Stimulated activated CD8-positive, alpha-beta memory T cell treated with anti-CD3 and anti-CD28 coated beads, Interleukin-7, amount 100 ng/mL, for 48 hours (primary cell): ENCODE results near the gene PRKN.
"Not testable (repeated sequence)": the region's sequence is repeated elsewhere in the genome, so short reads cannot be mapped to it uniquely, and the experiment has no call there.

Experiments used
- DNase-seq, 2 donors: peaks; one replicate each; pipeline ENCODE4 v3.0.0-alpha.2; 2020; ENCODE audit warnings: low read depth in 1 of 2; ENCODE audit errors: extremely low read depth in 1 of 2

Gene PRKN

DNA sequence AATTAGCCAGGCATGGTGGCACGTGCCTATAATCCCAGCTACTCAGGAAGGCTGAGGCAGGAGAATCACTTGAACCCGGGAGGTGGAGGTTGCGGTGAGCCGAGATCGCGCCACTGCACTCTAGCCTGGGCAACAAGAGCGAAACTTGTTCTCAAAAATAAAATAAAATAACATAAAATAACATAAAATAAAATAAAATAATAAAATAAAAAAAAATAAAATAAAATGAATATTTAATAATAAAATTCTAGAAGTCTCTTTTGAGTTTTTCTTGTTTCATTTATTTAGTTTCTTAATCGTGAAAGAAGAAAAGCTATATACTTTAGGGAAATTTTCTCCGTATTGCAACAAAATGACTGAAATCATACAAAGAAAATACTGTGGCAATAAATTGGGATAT, 841.0 kb downstream of the PRKN start:
- not testable (repeated sequence) for DNase-seq

DNA sequence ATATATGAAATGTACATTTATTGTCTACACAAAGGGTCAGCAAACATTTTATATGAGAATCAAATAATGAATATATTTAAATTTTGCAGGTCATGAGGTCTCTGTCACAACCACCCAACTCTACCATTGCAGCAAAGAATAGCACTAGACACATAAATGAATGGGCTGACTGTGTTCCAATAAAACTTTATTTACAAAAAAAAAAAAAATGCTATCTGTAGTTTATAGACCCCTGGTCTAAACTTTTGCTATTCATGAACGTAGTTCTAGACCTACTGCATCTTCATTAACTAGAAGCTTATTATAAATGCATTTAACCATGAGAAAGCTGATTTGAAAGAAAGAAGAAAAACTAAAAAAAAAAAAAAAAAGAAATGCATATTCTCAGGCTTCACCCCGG, 842.8 kb downstream of the PRKN start:
- no peak for DNase-seq

DNA sequence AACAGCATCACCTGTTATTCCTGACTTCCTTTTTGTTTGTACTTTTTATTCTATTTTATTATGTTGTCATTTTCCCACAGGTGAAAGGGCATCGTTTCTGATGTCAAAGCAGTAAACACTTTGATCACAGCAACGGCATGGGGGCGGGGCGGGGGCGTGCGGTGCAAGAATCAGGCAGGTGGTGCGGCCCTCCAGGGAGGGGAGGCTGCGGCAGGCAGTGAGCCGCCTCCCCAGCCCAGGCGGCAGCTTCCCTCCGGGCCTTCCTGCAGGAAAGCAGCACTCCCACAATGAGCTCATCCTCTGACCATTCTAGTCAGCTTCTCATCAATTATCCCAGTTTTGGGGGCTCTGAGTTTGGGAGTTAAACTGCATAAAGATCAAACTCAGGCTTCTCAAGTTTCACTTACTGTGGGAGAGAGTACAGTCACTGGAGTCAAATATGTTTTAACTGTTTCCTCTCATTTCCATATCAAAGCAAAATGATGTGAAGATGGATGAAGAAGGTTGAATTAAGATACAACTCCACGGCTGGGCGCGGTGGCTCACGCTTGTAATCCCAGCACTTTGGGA, 845.3 kb downstream of the PRKN start:
- DNase-seq = no peak

DNA sequence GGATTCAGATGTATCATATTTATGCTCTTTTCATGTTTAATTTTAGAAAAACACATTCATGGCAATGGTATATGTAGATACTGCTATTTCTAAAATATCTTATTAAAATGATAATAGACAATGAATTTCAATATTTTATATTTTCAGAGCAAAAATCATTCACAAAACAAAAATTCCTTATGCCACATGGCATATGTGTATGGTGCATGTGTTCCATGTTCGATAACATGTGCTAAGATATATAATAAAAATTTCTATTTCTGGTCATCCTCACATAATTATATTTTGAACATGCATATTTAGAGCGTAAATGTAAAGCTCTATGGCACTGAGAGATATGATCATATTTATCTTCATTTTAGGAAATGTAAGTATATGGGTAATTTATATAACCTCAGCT, 847.5 kb downstream of the PRKN start:
- no peak for DNase-seq

DNA sequence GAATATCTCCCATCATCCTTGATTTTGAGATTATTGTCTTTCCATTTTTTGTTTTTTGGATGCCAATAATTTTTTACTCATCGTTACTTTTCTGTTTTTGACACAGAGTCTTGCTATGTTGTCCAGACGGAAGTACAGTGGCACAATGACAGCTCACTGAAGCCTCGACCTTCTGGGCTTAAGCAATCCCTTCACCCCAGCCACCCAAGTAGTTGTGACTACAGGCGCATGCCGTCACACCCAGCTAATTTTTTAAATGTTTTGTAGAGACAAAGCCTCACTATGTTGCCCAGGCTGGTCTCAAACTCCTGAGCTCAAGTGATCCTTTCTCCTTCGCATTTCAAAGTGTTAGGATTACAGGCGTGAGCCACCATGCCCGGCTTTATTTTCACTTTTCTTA, 851.3 kb downstream of the PRKN start:
- no peak for DNase-seq

DNA sequence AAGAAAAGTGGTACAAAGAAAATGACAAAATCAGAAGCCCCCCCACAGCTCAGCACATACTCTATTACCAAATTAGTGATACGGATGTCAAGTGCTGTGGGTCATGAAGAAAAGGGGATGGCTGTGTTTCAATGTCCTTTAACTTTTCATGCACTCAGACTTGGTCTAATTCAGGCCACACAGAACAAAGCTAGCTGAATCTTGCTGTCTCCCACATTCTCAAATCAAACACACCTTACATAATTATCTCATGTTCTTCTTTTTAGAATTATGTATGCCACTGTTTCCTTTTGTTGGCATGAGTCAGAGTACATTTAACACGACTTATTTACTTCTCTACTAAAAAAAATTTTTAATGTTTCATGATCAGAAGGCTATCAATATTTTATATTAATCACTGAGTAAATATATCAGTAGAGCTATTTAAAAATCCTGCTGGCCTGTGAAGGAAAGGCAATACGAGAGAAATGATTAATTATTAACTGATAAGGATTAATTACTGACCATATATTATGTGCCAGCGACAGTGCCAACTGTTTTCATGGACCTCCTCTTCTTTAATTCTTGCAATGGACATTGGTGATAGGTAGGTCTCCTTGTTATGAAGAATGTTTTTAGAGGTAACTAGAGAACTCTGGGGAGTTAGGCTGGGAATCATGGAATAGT, 857.2 kb downstream of the PRKN start:
- no peak for DNase-seq

DNA sequence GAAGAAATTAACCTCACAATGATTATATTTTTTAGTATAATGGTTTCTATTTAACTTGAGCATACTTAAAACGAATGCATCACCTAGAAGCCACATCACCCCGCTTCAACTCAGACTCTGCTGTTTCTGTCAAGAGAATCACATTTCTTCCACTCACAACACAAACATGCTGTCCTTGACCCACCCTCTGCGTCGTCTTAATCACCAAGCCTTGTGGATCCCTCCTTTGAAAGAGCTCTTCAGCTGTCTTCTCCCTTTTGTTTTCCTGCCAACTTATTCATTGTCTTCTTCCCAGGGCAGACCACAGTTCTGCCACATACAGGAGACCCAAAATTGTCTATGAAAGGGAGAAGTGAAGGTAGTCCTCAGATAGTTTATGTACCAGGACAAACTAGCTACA, 858.1 kb downstream of the PRKN start:
- DNase-seq = no peak

DNA sequence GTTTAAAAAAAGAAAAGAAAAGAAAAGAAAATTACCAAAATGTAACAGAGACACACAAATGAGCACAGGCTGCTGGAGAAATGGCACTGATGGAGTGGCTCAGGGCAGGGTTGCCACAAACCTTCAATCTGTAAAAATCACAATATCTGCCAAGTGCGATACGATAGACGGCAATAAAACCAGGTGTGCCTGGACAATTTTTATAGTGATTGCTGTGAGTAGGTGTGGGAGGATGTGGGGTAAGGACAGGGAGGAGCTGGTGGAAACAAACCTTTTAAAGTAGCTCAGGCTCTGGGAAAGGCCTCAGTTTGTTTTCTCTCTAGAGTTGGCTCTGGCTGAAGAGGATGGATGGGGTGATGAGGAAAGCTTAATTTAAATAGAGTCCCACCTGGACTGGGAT, 861.0 kb downstream of the PRKN start:
- no peak for DNase-seq

DNA sequence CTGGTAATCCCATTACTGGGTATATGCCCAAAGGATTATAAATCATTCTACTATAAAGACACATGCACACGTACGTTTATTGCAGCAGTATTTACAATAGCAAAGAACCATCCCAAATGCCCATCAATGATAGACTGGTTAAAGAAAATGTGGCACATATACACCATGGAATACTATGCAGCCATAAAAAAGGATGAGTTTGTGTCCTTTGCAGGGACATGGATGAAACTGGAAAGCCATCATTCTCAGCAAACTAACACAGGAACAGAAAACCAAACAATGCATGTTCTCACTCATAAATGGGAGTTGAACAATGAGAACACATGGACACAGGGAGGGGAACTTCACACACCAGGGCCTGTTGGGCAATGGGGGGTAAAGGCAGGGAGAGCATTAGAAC, 866.5 kb downstream of the PRKN start:
- not testable (repeated sequence) for DNase-seq

DNA sequence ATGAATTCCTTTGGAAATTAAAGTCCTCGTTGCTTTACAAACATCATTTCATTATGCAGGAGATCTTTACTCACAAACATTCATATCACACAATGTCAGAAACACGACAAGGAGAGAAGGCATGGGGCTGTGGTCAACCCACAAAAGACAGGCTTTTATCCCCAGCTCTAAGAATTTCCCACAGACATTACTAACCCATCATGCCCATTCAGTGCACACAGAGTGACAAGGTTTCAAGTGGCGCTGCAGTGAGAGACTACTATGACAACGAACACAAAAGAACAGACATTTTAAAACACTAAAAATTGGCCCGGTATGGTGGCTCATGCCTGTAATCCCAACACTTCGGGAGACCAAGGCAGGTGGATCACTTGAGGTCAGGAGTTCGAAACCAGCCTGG, 873.9 kb downstream of the PRKN start:
- no peak for DNase-seq

DNA sequence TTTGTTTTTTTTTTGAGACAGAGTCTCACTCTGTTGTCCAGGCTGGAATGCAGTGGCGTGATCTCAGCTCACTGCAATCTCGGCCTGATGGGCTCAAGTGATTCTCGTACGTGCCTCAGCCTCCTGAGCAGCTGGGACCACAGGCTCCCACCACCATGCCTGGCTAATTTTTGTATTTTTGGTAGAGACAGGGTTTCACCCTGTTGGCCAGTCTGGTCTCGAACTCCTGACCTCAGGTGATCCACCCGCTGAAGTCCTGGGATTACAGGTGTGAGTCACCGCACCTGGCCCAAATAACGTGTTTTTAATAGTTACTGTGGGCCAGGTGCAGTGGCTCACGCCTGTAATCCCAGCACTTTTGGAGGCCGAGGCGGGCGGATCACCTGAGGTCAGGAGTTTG, 876.1 kb downstream of the PRKN start:
- not testable (repeated sequence) for DNase-seq

DNA sequence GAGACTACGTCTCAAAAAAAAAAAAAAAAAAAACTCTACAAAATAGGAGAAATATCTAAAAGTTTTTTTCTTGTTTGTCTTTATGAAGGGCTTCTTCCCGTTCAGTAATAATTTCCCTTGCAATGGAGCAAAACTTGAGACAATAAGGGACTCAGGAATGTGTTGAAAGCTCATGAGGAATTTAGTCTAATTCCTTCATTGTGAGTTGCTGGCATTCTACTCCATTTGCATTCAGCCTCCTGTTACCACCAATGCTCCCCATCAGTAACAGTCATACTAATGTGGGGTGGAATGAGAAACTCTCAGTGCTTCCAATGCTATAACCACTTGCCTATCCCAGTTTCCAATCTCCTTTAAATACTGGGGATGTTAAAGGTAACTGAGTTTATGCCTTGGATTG, 877.0 kb downstream of the PRKN start:
- DNase-seq = no peak

DNA sequence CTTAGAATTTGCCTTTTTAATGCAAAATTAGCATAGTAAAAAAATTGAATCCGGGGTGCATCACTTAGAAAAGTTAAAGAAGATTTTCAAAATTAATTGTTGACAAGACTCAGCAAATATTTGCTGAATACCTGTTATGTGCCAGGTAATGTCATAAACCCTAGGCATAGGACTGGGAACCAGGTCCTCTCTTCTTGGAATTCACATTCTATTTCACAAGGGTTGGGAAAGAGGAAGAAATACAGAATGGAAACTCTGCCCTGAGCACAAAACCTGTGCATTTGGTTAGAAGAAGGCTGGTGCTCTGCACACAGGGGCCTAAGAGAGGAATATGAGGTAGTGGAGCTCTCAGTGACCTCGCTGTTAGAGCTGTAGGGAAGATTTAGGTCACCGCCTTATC, 879.9 kb downstream of the PRKN start:
- no peak for DNase-seq

DNA sequence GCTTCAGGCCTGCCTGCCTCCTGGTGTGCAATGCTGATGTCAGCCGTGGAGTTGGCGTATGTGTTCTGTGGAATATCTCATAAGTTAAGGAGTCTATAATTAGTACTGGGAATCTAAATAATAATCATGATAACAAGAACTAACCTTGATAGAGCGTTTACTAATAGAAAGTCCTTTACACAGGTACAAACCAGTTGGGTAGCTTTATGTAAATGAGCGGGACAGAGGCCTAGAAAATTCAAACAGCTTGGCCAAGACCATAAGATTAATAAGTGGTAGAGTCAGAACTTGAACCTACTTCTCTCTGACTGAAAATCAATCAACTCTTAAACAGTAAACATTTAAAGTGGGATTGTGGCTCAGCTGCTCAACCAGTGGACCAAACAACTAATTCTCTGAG, 882.8 kb downstream of the PRKN start:
- no peak for DNase-seq

DNA sequence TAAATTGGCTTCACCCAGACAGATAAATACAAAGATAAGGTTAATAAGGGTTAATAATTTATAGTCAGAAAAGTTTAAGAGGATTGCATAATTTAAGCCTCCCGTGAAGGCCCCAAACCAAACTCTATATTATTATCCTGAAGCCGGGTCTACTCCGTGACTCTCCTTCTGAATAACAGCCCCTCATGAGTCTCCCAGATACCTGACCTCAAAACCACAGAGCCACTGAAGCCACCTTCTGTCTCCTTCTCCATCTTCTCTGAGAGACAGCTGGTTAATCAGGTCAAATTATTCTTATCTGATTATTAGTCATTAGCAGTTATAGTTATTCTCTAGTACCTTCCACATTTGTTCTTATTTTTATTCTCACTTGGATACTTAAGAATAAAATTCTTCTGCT, 884.5 kb downstream of the PRKN start:
- DNase-seq = no peak

DNA sequence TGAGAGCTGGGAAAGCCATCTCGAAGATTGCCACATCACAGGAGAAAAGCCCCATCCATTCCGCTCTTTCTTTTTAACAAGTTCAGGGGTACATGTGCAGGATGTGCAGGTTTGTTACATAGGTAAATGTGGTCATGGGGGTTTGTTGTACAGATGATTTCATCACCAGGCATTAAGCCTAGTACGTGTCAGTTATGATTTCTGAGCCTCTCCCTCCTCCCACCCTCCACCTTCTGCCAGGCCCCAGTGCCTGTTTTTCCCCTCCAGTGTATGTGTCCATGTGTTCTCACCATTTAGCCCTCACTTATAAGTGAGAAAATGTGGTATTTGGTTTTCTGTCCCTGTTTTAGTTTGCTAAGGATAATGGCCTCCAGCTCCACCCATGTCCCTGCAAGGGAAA, 887.2 kb downstream of the PRKN start:
- no peak for DNase-seq

DNA sequence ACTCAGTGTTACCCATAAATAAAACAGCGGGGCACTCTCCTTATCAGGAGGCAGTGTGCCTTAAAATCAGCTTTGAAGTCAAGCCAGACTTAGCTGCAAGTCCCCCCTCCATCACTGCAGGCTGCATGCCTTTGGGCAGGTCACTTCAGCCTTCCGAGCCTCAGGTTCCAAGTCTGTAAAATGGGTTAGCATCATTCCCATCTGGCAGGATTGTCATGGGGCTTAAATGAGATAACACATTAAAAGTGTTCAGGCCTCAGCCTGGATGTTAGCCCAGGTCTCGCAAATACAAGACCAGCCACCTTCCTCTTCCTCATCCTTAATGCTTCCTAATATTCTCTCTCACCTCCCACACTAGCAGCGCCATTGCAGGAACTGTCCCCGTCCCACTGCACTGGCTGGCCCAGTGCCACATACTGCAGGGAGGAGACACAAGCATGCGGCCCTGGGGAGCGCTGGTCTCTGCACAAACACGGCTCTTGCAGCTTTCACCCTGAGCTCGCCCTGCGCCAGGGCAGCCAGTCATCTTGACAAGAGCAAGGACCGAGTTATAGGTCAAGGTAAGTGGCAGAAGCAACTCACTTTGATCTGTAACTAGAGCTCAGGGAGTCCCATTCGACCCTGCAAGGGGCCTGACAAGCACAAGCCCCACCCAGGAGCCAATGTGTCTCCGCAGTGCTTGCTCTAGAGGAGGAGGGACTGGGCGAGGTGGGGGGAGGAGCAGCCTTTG, 889.1 kb downstream of the PRKN start:
- DNase-seq = no peak

DNA sequence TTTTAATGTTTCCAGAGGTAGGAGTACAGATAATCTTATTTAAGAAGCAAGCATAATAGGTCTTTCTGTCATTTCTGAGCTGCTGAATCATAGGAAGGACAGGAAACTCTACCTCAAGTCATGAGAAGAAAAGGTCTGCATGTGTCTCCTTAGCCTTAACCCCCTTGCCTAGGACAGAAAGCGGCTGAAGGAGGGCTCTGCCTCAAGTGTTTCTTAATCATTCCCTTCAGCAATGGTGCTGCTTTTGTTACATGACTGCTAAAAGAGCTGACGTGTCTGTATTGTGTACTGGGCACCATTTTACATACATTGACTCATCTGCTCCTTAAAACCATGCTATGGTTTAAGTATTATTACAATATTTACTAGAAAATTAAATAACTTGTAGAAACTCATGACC, 889.7 kb downstream of the PRKN start:
- DNase-seq = no peak

DNA sequence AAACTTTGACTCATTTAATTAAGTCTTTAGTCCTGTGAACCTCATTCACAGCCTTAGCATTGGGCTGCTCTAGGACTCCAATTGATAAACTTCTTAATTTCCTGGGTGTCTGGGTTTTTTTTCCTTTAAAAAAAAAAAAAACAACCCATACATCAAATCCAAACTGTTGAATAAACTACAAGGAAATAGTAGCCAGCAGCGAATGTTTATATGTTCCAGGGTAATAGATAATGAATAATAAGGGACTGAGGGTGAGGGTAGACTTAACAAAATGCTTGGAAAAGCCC, 890.2 kb downstream of the PRKN start:
- DNase-seq = no peak

DNA sequence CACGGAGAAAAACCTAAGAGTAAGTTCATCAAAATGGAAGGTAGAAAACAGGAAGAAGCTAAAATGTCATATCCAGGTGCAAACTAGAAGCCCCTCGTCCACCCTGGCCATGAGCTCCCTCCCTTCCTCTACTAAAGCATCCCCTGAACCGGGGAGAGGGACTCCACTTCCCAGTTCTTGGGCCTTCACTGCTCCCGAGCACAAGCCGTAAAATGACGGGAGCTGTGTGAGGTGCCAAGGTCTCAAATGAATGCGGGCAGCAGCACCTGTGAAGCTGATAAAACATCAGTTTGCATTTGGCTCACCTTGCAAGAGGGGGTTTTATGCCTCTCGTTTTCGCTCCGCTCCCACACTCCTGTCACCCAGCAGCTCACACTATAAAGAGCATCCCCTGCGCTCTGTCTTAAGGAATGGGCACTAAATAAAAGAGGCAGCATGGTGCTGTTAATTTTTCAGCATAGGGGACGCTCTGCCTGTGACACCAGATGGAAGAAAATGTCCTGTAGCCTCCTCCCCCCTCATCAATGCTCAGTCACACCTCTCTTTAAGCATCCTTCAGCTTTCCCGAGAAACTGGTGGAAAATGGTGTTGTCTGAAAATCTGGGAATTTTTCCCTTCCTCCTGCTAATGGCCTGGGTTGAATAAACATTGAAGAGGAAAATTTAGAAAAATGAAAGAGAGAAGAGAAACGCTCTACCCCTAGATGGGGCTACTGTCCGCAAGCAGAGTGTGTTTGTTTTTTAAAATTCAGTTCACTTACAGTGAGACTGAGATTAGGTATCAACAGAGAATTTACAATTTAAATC, 890.7 kb downstream of the PRKN start:
- DNase-seq = no peak

DNA sequence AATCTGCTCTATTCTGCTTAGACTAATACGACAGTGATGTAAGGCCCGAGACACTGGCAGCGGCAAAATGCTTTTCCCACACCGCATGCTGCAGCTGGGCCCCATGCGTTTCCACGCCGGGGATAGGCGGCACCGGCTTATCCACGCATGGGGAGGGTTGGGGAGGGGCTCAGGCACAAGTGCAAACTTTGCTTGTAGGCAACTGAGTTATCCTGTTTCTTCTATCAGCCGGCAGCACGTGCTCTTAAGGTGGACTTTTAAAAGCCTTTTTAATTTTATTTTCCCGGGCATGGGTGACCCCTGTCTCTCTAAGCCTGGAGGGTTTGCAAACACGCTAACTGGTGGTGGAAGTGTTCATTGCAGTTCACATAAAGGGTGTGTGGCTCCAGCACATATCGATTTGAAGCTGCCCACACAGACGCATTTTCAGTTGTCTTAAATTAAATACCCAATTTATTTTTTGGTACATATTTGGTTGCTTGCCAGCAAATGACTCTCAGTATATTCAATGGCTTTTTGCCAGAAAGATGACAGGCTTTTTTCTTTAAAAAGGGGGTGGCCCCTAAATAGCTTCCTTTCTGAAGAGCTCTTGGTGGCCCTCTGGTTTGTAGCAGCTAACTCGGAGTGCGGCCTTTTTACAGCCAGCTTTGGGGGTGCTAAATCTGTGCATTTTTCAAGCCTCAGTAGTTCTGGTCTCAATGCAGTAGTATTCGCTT, 891.9 kb downstream of the PRKN start:
- DNase-seq = no peak
